ENCODE measurements around the gene APBA1. TPM values are rescaled to one million over a fixed set of nuclear protein-coding genes. Genes with fewer than 3 reads are reported as not detected.

Gene APBA1
- total RNA-seq, 1 experiment from 2014 or later = 1.8 TPM

- peaks cover 69% of the 10 kb centered on the region for H3K27me3 Mint-ChIP-seq (ENCODE audit: low read depth)
Observed at GRCh38 chr9:69580582-69581214, 91.5 kb downstream of the APBA1 start.

More at GRCh38 chr9:69580582-69581214, 91.5 kb downstream of the APBA1 start:
- Histone ChIP-seq H4K5ac (ENCODE audit: insufficient read length, low read depth, low read length) (no peak overlapping the region), H3K23ac (ENCODE audit: insufficient read length, low read depth, low read length) (no peak overlapping the region), H3K9ac (ENCODE audit: extremely low read depth, insufficient read length, low read length) (no peak overlapping the region), H2BK5ac (ENCODE audit: insufficient read length, low read length) (no peak overlapping the region), H3K4me1 (ENCODE audit: insufficient read depth, low read length) (no peaks in the 10 kb centered on the region; the same call in 1 of the 2 replicates), H2BK15ac (ENCODE audit: low read depth, low read length) (no peak overlapping the region), H4K91ac (ENCODE audit: insufficient read length, low read depth, low read length) (no peak overlapping the region), H3K27ac (ENCODE audit: insufficient read length, low read depth, low read length) (no peak overlapping the region), H3K56ac (ENCODE audit: insufficient read length, low read depth, low read length) (no peak overlapping the region), H3K9me3 (ENCODE audit: control insufficient read depth, low read depth, low read length) (no peaks in the 10 kb centered on the region), H3K79me1 (ENCODE audit: insufficient read depth, low read depth, low read length, poor library complexity, severe bottlenecking) (no peaks in the 10 kb centered on the region), H3K18ac (ENCODE audit: insufficient read length, low read depth, low read length) (no peak overlapping the region), H3K4me2 (ENCODE audit: insufficient read depth, insufficient read length, low read length) (no peak overlapping the region), H4K20me1 (ENCODE audit: control insufficient read depth, insufficient read depth, insufficient read length) (no peaks in the 10 kb centered on the region), H3K4ac (ENCODE audit: low read depth, low read length) (no peak overlapping the region), H2AK5ac (ENCODE audit: insufficient read length, low read length) (no peak overlapping the region), H3K14ac (ENCODE audit: insufficient read depth, low read length) (no peak overlapping the region), H3T11ph (ENCODE audit: low read length) (no peak overlapping the region), H2BK12ac (ENCODE audit: insufficient read length, low read depth, low read length) (no peak overlapping the region), H4K8ac (replicated peaks; ENCODE audit: insufficient read length, low read depth, low read length) (no peak overlapping the region), H2BK20ac (ENCODE audit: low read depth, low read length, poor library complexity, severe bottlenecking) (no peak overlapping the region), H3K79me2 (ENCODE audit: insufficient read depth, low read length) (no peaks in the 10 kb centered on the region), H2AFZ (ENCODE audit: low read length) (no peak overlapping the region), H2BK120ac (ENCODE audit: low read depth, low read length, poor library complexity, severe bottlenecking) (no peak overlapping the region), H3K27me3 (ENCODE audit: insufficient read depth, low read length) (peaks cover 30% of the 10 kb centered on the region), H3K23me2 (ENCODE audit: insufficient read length, low read depth, low read length, poor library complexity, severe bottlenecking) (no peaks in the 10 kb centered on the region)
- H3K27ac Mint-ChIP-seq = no peak overlapping the region
- no peak overlapping the region for H3K4me3 Mint-ChIP-seq
- H3K9me3 Mint-ChIP-seq = no peaks in the 10 kb centered on the region; a peak in 2 of 5 replicates
- no CpG with 5 or more reads among the region's 5 CpGs for WGBS (ENCODE audit: extremely low coverage, insufficient read length, low lambda C conversion rate)
- TF ChIP-seq CTCF (conservative IDR thresholded peaks at IDR 0.05) = no peak
- DNase-seq = no peak
- peaks cover 7 to 9% of the 10 kb centered on the region in 2 experiments for H3K4me1 Mint-ChIP-seq
- no peaks in the 10 kb centered on the region; a peak in 1 of 7 replicates for H3K36me3 Mint-ChIP-seq (ENCODE audit: insufficient read depth in 1 of 3, low read depth in 3 of 3)

All from H9 (cell line).